PC-3 (cell line): ENCODE data around the gene MAP2K7. TPM values are rescaled to one million over a fixed set of nuclear protein-coding genes. Genes with fewer than 3 reads are reported as not detected.

Experiments
- ATAC-seq: fragments of 200-7000 bp; cut with Tn5 transposase; 2 replicates; pipeline ENCODE4 v1.9.1; 2020; ENCODE audit warnings: mild to moderate bottlenecking, moderate library complexity
- BruUV-seq: library from RNA; stranded (reverse); fragments of 400-500 nt; replicated peaks from 2 replicates; lab custom pipeline; 2021; lab: Mats Ljungman, UMichigan
- CTCF ChIA-PET: fragments of 300-600 bp; sonication (Branson Sonifier 250); formaldehyde crosslinking; loops from one replicate; lab custom pipeline; 2022; ENCODE audit warnings: antibody characterized with exemption; lab: Charles Lee
- POLR2A ChIA-PET: fragments of 300-600 bp; sonication (Branson Sonifier 250); formaldehyde crosslinking; loops from one replicate; lab custom pipeline; 2022; ENCODE audit warnings: antibody characterized with exemption; ENCODE audit not compliant: unreplicated experiment; lab: Charles Lee
- DNase-seq: peaks from one replicate; pipeline ENCODE4 v3.0.0-alpha.2; 2015
- H2AFZ ChIP-seq: fragments of 300-600 bp; sonication (generic); 2 replicates; pipeline ENCODE4 v1.6.0; 2016; ENCODE audit warnings: antibody characterized with exemption, low read length
- H3F3A ChIP-seq: fragments of 300-600 bp; sonication (generic); one replicate; pipeline ENCODE4 v1.6.0; 2017; ENCODE audit warnings: antibody characterized with exemption, low read length, control low read depth, mild to moderate bottlenecking; ENCODE audit not compliant: unreplicated experiment
- H3K27ac ChIP-seq: fragments of 300-600 bp; sonication (generic); 2 replicates; pipeline ENCODE4 v1.5.1; 2016; ENCODE audit warnings: mild to moderate bottlenecking, low read length
- H3K27me3 ChIP-seq: fragments of 300-600 bp; sonication (generic); 2 replicates; pipeline ENCODE4 v1.6.1; 2016; ENCODE audit warnings: low read length, mixed read lengths
- H3K36me3 ChIP-seq: fragments of 300-600 bp; sonication (generic); 2 replicates; pipeline ENCODE4 v1.6.1; 2016; ENCODE audit warnings: low read depth, mixed run types, low read length, mixed read lengths
- H3K4me1 ChIP-seq: fragments of 300-600 bp; sonication (generic); 2 replicates; pipeline ENCODE4 v1.5.1; 2016; ENCODE audit warnings: low read length; ENCODE audit not compliant: insufficient read depth
- H3K4me2 ChIP-seq: fragments of 300-600 bp; sonication (generic); 2 replicates; pipeline ENCODE4 v1.6.0; 2016; ENCODE audit warnings: low read length
- H3K4me3 ChIP-seq: fragments of 300-600 bp; sonication (generic); 2 replicates; pipeline ENCODE4 v1.5.1; 2016; ENCODE audit warnings: mild to moderate bottlenecking, low read length, mixed read lengths
- H3K79me2 ChIP-seq: fragments of 300-600 bp; sonication (generic); 2 replicates; pipeline ENCODE4 v1.6.1; 2017; ENCODE audit warnings: low read length, mixed read lengths
- H3K9ac ChIP-seq: fragments of 300-600 bp; sonication (generic); 2 replicates; pipeline ENCODE4 v1.6.0; 2016; ENCODE audit warnings: mild to moderate bottlenecking, low read length
- H3K9me2 ChIP-seq: fragments of 300-600 bp; sonication (generic); replicated peaks from 2 replicates; pipeline ENCODE4 v1.6.1; 2016; ENCODE audit warnings: mixed run types, low read length, mixed read lengths
- H3K9me3 ChIP-seq: fragments of 300-600 bp; sonication (generic); 2 replicates; pipeline ENCODE4 v1.6.1; 2016; ENCODE audit warnings: low read length, mixed read lengths
- H4K20me1 ChIP-seq: fragments of 300-600 bp; sonication (generic); 2 replicates; pipeline ENCODE4 v1.6.1; 2016; ENCODE audit warnings: low read length, mixed read lengths
- EZH2 ChIP-seq: fragments of 300-600 bp; sonication (generic); IDR thresholded peaks from one replicate; pipeline ENCODE4 v1.6.1; 2017; ENCODE audit warnings: antibody characterized with exemption, mild to moderate bottlenecking, low read length; ENCODE audit not compliant: unreplicated experiment
- EZH2phosphoT487 ChIP-seq: fragments of 300-600 bp; sonication (generic); IDR thresholded peaks from 2 replicates; pipeline ENCODE4 v1.6.1; 2018; ENCODE audit warnings: mild to moderate bottlenecking, antibody characterized with exemption, low read length, borderline replicate concordance
- intact Hi-C: fragments of 100-400 bp; cut with micrococcal nuclease; formaldehyde crosslinking; loops from 2 replicates; pipeline ENCODE4 v1.9.0; 2023
- total RNA-seq: library from RNA; depleted of rRNA; stranded (reverse); fragments of >200 nt; gene quantifications from 2 replicates; pipeline ENCODE4 v1.2.3, GENCODE V29; 2014
- TF ChIP-seq, protein P1 (sequence below): fragments of 300-600 bp; sonication (generic); conservative IDR thresholded peaks from 2 replicates; pipeline ENCODE4 v1.5.1; 2017; ENCODE audit warnings: antibody characterized with exemption, low read depth, mild to moderate bottlenecking, low read length

Gene MAP2K7
- total RNA-seq, 1 experiment from 2014 or later, result 39.3 TPM

DNA sequence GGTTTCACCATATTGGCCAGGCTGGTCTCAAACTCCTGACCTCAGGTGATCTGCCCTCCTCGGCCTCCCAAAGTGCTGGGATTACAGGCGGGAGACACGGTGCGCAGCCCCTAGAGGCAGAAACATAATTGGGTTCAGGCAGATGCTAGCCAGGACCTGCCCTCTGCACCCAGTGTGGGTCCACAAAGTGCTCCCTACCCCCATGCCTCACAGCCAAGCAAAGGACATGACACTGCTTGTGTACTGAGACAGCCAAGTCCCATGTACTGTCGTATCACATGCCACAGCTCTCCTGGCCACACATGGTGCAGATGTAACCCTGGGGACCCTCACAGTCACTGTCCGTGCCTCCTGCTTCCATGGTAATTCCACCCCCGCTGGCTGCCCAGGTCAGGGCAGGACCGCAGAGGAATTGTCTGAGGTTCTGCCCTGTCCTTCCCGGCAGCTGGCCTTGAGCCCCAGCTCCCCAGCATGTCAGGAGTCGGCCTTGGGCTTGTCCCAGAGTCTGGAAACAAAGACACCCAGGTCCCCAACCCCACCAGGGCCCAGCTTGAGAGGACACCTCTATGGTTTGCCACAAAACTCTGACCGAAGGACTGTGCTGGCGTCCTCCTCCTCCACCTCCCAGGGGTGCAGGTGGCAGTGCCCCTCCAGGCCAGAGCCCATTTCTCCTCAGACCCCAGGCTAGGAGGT is 37.1 kb upstream of the MAP2K7 start:
- Histone ChIP-seq H3K9ac (no peak overlapping the region), H3K4me1 (peaks cover 13% of the 10 kb centered on the region), H3K27ac (no peak overlapping the region), H3K4me2 (no peak overlapping the region), H4K20me1 (no peaks in the 10 kb centered on the region), H3K36me3 (no peaks in the 10 kb centered on the region), H3F3A (peaks cover 6% of the 10 kb centered on the region), H3K27me3 (no peaks in the 10 kb centered on the region), H2AFZ (no peak overlapping the region), H3K9me3 (no peaks in the 10 kb centered on the region), H3K79me2 (no peaks in the 10 kb centered on the region), H3K4me3 (no peak overlapping the region), H3K9me2 (no peaks in the 10 kb centered on the region)
- CTCF ChIA-PET, result no interaction called here
- ATAC-seq (no peak), DNase-seq (no peak)
- BruUV-seq, result no TSS peak
- intact Hi-C loops, result no loop called here
- POLR2A ChIA-PET, result interaction anchor here (0.6 kb wide), 1 partner anchor 756 kb away, joined by 6 read pairs; no protein-coding TSS in a partner anchor
- TF ChIP-seq EZH2 (no peak), EZH2phosphoT487 (no peak)
- TF ChIP-seq, protein P1, sequence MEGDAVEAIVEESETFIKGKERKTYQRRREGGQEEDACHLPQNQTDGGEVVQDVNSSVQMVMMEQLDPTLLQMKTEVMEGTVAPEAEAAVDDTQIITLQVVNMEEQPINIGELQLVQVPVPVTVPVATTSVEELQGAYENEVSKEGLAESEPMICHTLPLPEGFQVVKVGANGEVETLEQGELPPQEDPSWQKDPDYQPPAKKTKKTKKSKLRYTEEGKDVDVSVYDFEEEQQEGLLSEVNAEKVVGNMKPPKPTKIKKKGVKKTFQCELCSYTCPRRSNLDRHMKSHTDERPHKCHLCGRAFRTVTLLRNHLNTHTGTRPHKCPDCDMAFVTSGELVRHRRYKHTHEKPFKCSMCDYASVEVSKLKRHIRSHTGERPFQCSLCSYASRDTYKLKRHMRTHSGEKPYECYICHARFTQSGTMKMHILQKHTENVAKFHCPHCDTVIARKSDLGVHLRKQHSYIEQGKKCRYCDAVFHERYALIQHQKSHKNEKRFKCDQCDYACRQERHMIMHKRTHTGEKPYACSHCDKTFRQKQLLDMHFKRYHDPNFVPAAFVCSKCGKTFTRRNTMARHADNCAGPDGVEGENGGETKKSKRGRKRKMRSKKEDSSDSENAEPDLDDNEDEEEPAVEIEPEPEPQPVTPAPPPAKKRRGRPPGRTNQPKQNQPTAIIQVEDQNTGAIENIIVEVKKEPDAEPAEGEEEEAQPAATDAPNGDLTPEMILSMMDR, result no peak

DNA sequence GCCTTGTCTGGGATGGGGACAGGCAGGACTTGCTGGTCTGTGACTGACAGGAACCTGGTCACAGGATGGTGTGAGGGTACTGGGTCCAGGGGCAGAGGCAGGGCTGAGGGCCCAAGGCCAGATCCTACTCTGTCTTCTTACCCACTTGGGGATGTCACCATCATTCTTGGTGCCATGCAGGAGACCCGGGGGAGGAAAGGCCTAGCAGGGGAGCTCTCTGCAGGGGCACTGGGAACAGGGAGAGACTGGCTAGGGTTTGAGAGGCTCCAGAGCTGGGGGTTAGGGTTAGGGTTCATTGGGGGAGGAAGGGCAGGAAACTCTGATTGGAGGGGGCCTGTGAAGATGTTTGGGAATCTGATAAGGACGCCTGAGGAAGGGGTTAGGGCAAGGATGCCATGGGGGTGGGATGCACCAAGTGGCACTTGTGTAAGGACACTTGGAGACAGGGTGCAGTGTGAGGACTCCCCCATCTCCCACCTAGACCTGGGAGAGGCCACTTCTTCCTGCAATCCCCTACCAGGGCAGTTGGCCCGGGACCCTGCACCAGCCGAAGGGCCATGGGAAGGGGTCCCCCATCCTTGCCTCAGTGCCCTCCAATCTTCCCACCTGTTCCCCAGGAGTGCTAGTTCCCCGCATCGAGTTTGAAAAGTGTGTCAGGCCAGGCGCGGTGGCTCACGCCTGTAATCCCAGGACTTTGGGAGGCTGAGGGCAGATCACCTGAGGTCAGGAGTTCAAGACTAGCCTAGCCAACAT is 36.4 kb upstream of the MAP2K7 start:
- POLR2A ChIA-PET, result interaction anchor here (0.6 kb wide), 1 partner anchor 757 kb away, joined by 6 read pairs; no protein-coding TSS in a partner anchor
- Histone ChIP-seq H3K27me3 (no peaks in the 10 kb centered on the region), H3F3A (peaks cover 10% of the 10 kb centered on the region), H3K4me3 (no peak overlapping the region), H3K9me2 (no peaks in the 10 kb centered on the region), H3K4me1 (peaks cover 17% of the 10 kb centered on the region), H3K9ac (no peak overlapping the region), H4K20me1 (no peaks in the 10 kb centered on the region), H3K79me2 (no peaks in the 10 kb centered on the region), H3K4me2 (no peak overlapping the region), H3K27ac (no peak overlapping the region), H2AFZ (no peak overlapping the region), H3K9me3 (no peaks in the 10 kb centered on the region), H3K36me3 (no peaks in the 10 kb centered on the region)
- no peak for ATAC-seq
- no TSS peak for BruUV-seq
- intact Hi-C loops, result no loop called here
- TF ChIP-seq, protein P1, result no peak
- no peak for TF ChIP-seq EZH2phosphoT487
- no peak for TF ChIP-seq EZH2
- no peak for DNase-seq
- CTCF ChIA-PET, result no interaction called here
